ENCODE results near the gene FZR1. TPM values are rescaled to one million over a fixed set of nuclear protein-coding genes. Genes with fewer than 3 reads are reported as not detected.

FZR1 gene
- total RNA-seq, 1 experiment from 2014 or later = 51.4 TPM

DNA sequence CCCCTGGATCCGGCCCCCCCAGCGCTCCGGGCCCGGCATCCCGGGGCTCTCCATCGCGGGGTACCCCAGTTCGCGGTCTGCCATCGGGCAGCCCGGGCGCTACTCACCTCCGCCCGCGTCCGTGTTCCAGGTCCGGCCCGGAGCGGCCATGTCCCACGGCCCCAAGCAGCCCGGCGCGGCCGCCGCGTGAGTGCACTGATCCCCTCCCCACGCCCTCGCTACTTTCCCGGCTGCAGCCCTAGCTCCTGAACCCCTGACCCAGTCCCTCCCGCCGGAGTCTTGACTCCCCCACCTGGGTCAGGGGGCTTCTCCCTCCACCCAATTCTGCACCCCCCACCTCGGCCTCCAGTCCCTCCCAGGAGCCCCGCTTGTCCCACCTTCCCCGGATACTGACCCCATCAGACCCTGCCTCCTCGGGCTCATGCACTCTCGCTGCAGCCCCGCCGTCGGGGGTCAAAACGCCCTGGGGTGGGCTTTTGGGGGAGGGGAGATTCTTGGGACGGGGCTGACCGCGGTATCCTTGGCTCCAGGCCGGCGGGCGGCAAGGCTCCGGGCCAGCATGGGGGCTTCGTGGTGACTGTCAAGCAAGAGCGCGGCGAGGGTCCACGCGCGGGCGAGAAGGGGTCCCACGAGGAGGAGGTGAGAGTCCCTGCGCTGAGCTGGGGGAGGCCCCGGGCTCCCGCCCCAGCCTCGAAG, 67.2 kb downstream of the FZR1 start:
- Histone ChIP-seq H4K5ac (ENCODE audit: insufficient read length, low read depth, low read length) (no peak overlapping the region), H2BK20ac (ENCODE audit: low read depth, low read length, poor library complexity, severe bottlenecking) (no peak overlapping the region), H3K9me3 (ENCODE audit: control insufficient read depth, low read depth, low read length) (no peaks in the 10 kb centered on the region), H2AK5ac (ENCODE audit: insufficient read length, low read length) (no peak overlapping the region), H2BK15ac (ENCODE audit: low read depth, low read length) (no peak overlapping the region), H3K79me2 (ENCODE audit: insufficient read depth, low read length) (no peaks in the 10 kb centered on the region), H2BK5ac (ENCODE audit: insufficient read length, low read length) (no peak overlapping the region), H4K8ac (replicated peaks; ENCODE audit: insufficient read length, low read depth, low read length) (no peak overlapping the region), H3K4ac (ENCODE audit: low read depth, low read length) (no peak overlapping the region), H3K4me2 (ENCODE audit: insufficient read depth, insufficient read length, low read length) (peak overlapping the region; percentile 61), H3K9ac (ENCODE audit: extremely low read depth, insufficient read length, low read length) (peak overlapping the region; percentile 4), H4K91ac (ENCODE audit: insufficient read length, low read depth, low read length) (no peak overlapping the region), H3K18ac (ENCODE audit: insufficient read length, low read depth, low read length) (peak overlapping the region; percentile 38), H2BK12ac (ENCODE audit: insufficient read length, low read depth, low read length) (no peak overlapping the region), H2AFZ (ENCODE audit: low read length) (no peak overlapping the region), H3K79me1 (ENCODE audit: insufficient read depth, low read depth, low read length, poor library complexity, severe bottlenecking) (no peaks in the 10 kb centered on the region), H3K56ac (ENCODE audit: insufficient read length, low read depth, low read length) (no peak overlapping the region), H2BK120ac (ENCODE audit: low read depth, low read length, poor library complexity, severe bottlenecking) (no peak overlapping the region), H3T11ph (ENCODE audit: low read length) (no peak overlapping the region), H3K27me3 (ENCODE audit: insufficient read depth, low read length) (no peaks in the 10 kb centered on the region), H3K27ac (ENCODE audit: insufficient read length, low read depth, low read length) (no peak overlapping the region), H3K23ac (ENCODE audit: insufficient read length, low read depth, low read length) (no peak overlapping the region), H3K14ac (ENCODE audit: insufficient read depth, low read length) (no peak overlapping the region), H3K23me2 (ENCODE audit: insufficient read length, low read depth, low read length, poor library complexity, severe bottlenecking) (peaks cover 9% of the 10 kb centered on the region), H4K20me1 (ENCODE audit: control insufficient read depth, insufficient read depth, insufficient read length) (no peaks in the 10 kb centered on the region), H3K4me1 (ENCODE audit: insufficient read depth, low read length) (no peaks in the 10 kb centered on the region)
- Mint-ChIP-seq H3K4me3 (peak overlapping the region; percentile 73 to 87), H3K4me1 (peaks cover 13 to 24% of the 10 kb centered on the region in 2 experiments), H3K27me3 (ENCODE audit: low read depth) (peaks cover 6% of the 10 kb centered on the region), H3K36me3 (ENCODE audit: insufficient read depth in 1 of 3, low read depth in 3 of 3) (peaks cover 8 to 10% (median 9%) of the 10 kb centered on the region in 3 experiments), H3K27ac (no peak overlapping the region), H3K9me3 (no peaks in the 10 kb centered on the region; a peak in 1 of 5 replicates)
- WGBS (ENCODE audit: extremely low coverage, insufficient read length, low lambda C conversion rate) = no CpG with 5 or more reads among the region's 60 CpGs
- TF ChIP-seq, protein P1, sequence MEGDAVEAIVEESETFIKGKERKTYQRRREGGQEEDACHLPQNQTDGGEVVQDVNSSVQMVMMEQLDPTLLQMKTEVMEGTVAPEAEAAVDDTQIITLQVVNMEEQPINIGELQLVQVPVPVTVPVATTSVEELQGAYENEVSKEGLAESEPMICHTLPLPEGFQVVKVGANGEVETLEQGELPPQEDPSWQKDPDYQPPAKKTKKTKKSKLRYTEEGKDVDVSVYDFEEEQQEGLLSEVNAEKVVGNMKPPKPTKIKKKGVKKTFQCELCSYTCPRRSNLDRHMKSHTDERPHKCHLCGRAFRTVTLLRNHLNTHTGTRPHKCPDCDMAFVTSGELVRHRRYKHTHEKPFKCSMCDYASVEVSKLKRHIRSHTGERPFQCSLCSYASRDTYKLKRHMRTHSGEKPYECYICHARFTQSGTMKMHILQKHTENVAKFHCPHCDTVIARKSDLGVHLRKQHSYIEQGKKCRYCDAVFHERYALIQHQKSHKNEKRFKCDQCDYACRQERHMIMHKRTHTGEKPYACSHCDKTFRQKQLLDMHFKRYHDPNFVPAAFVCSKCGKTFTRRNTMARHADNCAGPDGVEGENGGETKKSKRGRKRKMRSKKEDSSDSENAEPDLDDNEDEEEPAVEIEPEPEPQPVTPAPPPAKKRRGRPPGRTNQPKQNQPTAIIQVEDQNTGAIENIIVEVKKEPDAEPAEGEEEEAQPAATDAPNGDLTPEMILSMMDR (conservative IDR thresholded peaks at IDR 0.05) = no peak
- no peak for DNase-seq

All from H9 (cell line).